Measurements from ENCODE around the gene POLR2C.
"Not testable (repeated sequence)": the region's sequence is repeated elsewhere in the genome, so short reads cannot be mapped to it uniquely, and the experiment has no call there.

The POLR2C gene

GRCh38 chr16:57479976-57480753 lies 17.7 kb downstream of the POLR2C start:
- no peak for DNase-seq

GRCh38 chr16:57480754-57481230 lies 18.3 kb downstream of the POLR2C start:
- DNase-seq, result no peak

GRCh38 chr16:57481421-57481820 lies 18.9 kb downstream of the POLR2C start:
- DNase-seq, result no peak

- DNase-seq, result no peak
Observed at GRCh38 chr16:57482845-57483545, 20.5 kb downstream of the POLR2C start.

- DNase-seq, result no peak
Observed at GRCh38 chr16:57483725-57484514, 21.4 kb downstream of the POLR2C start.

GRCh38 chr16:57484515-57485005 lies 22.1 kb downstream of the POLR2C start:
- no peak for DNase-seq

GRCh38 chr16:57485091-57485915 lies 22.8 kb downstream of the POLR2C start:
- no peak for DNase-seq

GRCh38 chr16:57485916-57486857 lies 23.7 kb downstream of the POLR2C start, which contains the start of gene DOK4:
DOK4 (minus strand) TSS chr16:57486493; CDS start chr16:57479507, 6,986 bp downstream.
- peak; percentile 74 to 87 for DNase-seq

- DNase-seq, result no peak
Observed at GRCh38 chr16:57486858-57487834, 24.7 kb downstream of the POLR2C start.

- no peak for DNase-seq
Observed at GRCh38 chr16:57489229-57489628, 26.8 kb downstream of the POLR2C start.

GRCh38 chr16:57493767-57494166 lies 31.3 kb downstream of the POLR2C start:
- no peak for DNase-seq

GRCh38 chr16:57497121-57497520 lies 34.6 kb downstream of the POLR2C start:
- no peak for DNase-seq

- no peak for DNase-seq
Observed at GRCh38 chr16:57498031-57498430, 35.6 kb downstream of the POLR2C start.

- DNase-seq, result not testable (repeated sequence)
Observed at GRCh38 chr16:57499941-57500340, 37.5 kb downstream of the POLR2C start.

GRCh38 chr16:57500578-57501111 lies 38.2 kb downstream of the POLR2C start:
- no peak for DNase-seq

GRCh38 chr16:57501492-57501891 lies 39.0 kb downstream of the POLR2C start:
- no peak for DNase-seq

GRCh38 chr16:57502048-57502775 lies 39.7 kb downstream of the POLR2C start:
- no peak for DNase-seq

GRCh38 chr16:57503366-57503765 lies 40.9 kb downstream of the POLR2C start:
- DNase-seq, result no peak

GRCh38 chr16:57504001-57504400 lies 41.5 kb downstream of the POLR2C start:
- no peak for DNase-seq

Data from stimulated activated CD4-positive, alpha-beta T cell treated with anti-CD3 and anti-CD28 coated beads, Interleukin-4, amount 100 ng/mL, for 4 hours (primary cell).